K562 (cell line): Measurements from ENCODE around the gene DPF1. TPM values are rescaled to one million over a fixed set of nuclear protein-coding genes. Genes with fewer than 3 reads are reported as not detected.

Experiments used
- HDGF ChIP-seq: fragments of 450-650 bp; IDR thresholded peaks from 2 replicates; pipeline ENCODE4 v1.6.1; 2016
- NR2C2 ChIP-seq, 2 experiments: fragments of 200-800 bp in 1 of 2; sonication (Bioruptor generic) in 1 of 2; sonication (generic) in 1 of 2; formaldehyde crosslinking in 1 of 2; IDR thresholded peaks; 2 replicates each; pipeline versions ENCODE4 v1.6.1 to v1.8.0; 2016 to 2022; ENCODE audit warnings: mild to moderate bottlenecking in 1 of 2, missing compliant biosample characterization in 1 of 2, missing genetic modification characterization in 1 of 2, missing genetic modification reagents in 1 of 2
- POLR2G ChIP-seq: fragments of 200-400 bp; formaldehyde crosslinking; IDR thresholded peaks from 2 replicates; pipeline ENCODE4 v1.6.1; 2017; ENCODE audit warnings: low read depth, mild to moderate bottlenecking, antibody characterized with exemption, low read length, moderate library complexity
- SIX5 ChIP-seq, 2 experiments: IDR thresholded peaks; 2 replicates each; pipeline ENCODE4 v1.6.1; 2011; ENCODE audit warnings: low read length in 2 of 2, borderline replicate concordance in 1 of 2, low read depth in 1 of 2, mild to moderate bottlenecking in 1 of 2, moderate library complexity in 1 of 2; ENCODE audit not compliant: insufficient read depth in 1 of 2
- SMARCA4 ChIP-seq: fragments of 450-650 bp; IDR thresholded peaks from 2 replicates; pipeline ENCODE4 v1.6.1; 2016
- ZC3H8 ChIP-seq: fragments of 450-650 bp; IDR thresholded peaks from 2 replicates; pipeline ENCODE4 v1.6.1; 2017
- ZNF239 ChIP-seq: fragments of 250-450 bp; sonication (Bioruptor Pico); IDR thresholded peaks from 2 replicates; pipeline ENCODE4 v1.4.0; 2020; ENCODE audit warnings: mild to moderate bottlenecking
- ZNF316 ChIP-seq: fragments of 450-650 bp; IDR thresholded peaks from 2 replicates; pipeline ENCODE4 v1.6.1; 2016
- polyA plus RNA-seq, 8 experiments: library from polyadenylated mRNA; depleted of rRNA in 4 of 8; stranded (reverse) in 5 of 8; unstranded in 3 of 8; fragments of >200 nt; fragmentation: Nextera tagmentation in 2 of 8; fragmentation: Illumina TruSeq in 1 of 8; extraction: Ambion mirVana in 2 of 8; extraction: Trizol in 1 of 8; gene quantifications; 2 replicates each; pipeline versions ENCODE4 v1.2.1 to v1.2.3, GENCODE V29; 2011 to 2014; ENCODE audit warnings: inconsistent platforms in 1 of 8, missing spikeins in 1 of 8
- total RNA-seq, 7 experiments: library from RNA; depleted of rRNA in 6 of 7; stranded (reverse); fragments of >200 nt in 6 of 7; fragmentation: Illumina TruSeq in 2 of 7; extraction: Trizol in 2 of 7; gene quantifications; 2 replicates each; pipeline versions ENCODE4 v1.2.1 to v1.2.3, GENCODE V29; 2011 to 2021; ENCODE audit warnings: low replicate concordance in 1 of 7
- TF ChIP-seq, protein P1 (sequence below): fragments of 450-650 bp; IDR thresholded peaks from 2 replicates; pipeline ENCODE4 v1.7.1; 2018; ENCODE audit warnings: mild to moderate bottlenecking, low read depth; ENCODE audit not compliant: partially characterized antibody
- TF ChIP-seq, protein P2 (sequence below): fragments of 450-650 bp; IDR thresholded peaks from 2 replicates; pipeline ENCODE4 v1.6.1; 2016; ENCODE audit warnings: mild to moderate bottlenecking, moderate library complexity
- TF ChIP-seq, protein P3 (sequence below), 2 experiments: IDR thresholded peaks; 2 replicates each; pipeline ENCODE4 v1.6.1; 2012; ENCODE audit warnings: improper control_type of control experiment in 2 of 2, low read depth in 2 of 2, low read length in 2 of 2, borderline replicate concordance in 1 of 2

Gene DPF1
- total and polyA plus RNA-seq, 9 of the 15 experiments (the other 6 are each of a cell fraction or from before 2014, with no cell fraction given) = 0.10 to 5.7 (median 3.1) TPM

DNA sequence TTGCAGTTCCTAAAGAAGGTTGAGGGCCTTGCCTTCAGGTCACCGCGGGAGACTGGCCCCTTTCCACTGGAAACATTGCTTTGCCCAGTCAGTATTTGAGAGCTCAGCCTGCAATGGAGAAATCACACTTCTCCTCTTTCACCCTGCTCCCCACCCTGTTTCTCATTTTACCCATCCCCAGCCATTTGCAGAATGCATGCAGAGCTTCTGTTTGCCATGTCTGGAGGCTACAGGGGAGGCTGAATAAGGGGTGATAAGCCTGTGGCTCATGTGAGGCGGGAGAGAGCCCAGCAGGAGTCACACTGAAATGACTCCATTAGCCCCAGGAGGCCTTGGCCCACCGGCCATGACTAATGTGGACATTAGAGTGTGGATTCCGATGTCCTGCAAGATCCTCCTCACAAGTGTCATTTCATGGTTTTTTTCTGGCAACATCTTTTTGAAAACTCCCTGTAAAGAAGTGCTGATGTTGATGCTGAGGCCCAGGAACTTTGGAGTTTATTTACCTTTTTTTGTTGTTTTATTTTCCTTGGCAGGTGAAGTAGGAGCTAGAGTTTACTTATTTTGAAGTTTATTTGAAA is 46.7 kb upstream of the DPF1 start (continued):
- TF ChIP-seq ZNF239 (CRISPR knock-in tag) = no peak
- TF ChIP-seq HDGF = no peak
- no peak for TF ChIP-seq NR2C2 (CRISPR knock-in tag; IDR thresholded peaks at IDR 0.05)
- TF ChIP-seq NR2C2 (tag; IDR thresholded peaks at IDR 0.05) = no peak
- no peak for TF ChIP-seq POLR2G
- no peak for TF ChIP-seq ZC3H8
- TF ChIP-seq, protein P1, sequence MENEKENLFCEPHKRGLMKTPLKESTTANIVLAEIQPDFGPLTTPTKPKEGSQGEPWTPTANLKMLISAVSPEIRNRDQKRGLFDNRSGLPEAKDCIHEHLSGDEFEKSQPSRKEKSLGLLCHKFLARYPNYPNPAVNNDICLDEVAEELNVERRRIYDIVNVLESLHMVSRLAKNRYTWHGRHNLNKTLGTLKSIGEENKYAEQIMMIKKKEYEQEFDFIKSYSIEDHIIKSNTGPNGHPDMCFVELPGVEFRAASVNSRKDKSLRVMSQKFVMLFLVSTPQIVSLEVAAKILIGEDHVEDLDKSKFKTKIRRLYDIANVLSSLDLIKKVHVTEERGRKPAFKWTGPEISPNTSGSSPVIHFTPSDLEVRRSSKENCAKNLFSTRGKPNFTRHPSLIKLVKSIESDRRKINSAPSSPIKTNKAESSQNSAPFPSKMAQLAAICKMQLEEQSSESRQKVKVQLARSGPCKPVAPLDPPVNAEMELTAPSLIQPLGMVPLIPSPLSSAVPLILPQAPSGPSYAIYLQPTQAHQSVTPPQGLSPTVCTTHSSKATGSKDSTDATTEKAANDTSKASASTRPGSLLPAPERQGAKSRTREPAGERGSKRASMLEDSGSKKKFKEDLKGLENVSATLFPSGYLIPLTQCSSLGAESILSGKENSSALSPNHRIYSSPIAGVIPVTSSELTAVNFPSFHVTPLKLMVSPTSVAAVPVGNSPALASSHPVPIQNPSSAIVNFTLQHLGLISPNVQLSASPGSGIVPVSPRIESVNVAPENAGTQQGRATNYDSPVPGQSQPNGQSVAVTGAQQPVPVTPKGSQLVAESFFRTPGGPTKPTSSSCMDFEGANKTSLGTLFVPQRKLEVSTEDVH = no peak
- no peak for TF ChIP-seq ZNF316
- TF ChIP-seq SIX5 (IDR thresholded peaks at IDR 0.05; ENCODE audit: borderline replicate concordance in 1 of 2, insufficient read depth in 1 of 2, low read depth in 1 of 2, low read length in 2 of 2) = no peak
- TF ChIP-seq, protein P2, sequence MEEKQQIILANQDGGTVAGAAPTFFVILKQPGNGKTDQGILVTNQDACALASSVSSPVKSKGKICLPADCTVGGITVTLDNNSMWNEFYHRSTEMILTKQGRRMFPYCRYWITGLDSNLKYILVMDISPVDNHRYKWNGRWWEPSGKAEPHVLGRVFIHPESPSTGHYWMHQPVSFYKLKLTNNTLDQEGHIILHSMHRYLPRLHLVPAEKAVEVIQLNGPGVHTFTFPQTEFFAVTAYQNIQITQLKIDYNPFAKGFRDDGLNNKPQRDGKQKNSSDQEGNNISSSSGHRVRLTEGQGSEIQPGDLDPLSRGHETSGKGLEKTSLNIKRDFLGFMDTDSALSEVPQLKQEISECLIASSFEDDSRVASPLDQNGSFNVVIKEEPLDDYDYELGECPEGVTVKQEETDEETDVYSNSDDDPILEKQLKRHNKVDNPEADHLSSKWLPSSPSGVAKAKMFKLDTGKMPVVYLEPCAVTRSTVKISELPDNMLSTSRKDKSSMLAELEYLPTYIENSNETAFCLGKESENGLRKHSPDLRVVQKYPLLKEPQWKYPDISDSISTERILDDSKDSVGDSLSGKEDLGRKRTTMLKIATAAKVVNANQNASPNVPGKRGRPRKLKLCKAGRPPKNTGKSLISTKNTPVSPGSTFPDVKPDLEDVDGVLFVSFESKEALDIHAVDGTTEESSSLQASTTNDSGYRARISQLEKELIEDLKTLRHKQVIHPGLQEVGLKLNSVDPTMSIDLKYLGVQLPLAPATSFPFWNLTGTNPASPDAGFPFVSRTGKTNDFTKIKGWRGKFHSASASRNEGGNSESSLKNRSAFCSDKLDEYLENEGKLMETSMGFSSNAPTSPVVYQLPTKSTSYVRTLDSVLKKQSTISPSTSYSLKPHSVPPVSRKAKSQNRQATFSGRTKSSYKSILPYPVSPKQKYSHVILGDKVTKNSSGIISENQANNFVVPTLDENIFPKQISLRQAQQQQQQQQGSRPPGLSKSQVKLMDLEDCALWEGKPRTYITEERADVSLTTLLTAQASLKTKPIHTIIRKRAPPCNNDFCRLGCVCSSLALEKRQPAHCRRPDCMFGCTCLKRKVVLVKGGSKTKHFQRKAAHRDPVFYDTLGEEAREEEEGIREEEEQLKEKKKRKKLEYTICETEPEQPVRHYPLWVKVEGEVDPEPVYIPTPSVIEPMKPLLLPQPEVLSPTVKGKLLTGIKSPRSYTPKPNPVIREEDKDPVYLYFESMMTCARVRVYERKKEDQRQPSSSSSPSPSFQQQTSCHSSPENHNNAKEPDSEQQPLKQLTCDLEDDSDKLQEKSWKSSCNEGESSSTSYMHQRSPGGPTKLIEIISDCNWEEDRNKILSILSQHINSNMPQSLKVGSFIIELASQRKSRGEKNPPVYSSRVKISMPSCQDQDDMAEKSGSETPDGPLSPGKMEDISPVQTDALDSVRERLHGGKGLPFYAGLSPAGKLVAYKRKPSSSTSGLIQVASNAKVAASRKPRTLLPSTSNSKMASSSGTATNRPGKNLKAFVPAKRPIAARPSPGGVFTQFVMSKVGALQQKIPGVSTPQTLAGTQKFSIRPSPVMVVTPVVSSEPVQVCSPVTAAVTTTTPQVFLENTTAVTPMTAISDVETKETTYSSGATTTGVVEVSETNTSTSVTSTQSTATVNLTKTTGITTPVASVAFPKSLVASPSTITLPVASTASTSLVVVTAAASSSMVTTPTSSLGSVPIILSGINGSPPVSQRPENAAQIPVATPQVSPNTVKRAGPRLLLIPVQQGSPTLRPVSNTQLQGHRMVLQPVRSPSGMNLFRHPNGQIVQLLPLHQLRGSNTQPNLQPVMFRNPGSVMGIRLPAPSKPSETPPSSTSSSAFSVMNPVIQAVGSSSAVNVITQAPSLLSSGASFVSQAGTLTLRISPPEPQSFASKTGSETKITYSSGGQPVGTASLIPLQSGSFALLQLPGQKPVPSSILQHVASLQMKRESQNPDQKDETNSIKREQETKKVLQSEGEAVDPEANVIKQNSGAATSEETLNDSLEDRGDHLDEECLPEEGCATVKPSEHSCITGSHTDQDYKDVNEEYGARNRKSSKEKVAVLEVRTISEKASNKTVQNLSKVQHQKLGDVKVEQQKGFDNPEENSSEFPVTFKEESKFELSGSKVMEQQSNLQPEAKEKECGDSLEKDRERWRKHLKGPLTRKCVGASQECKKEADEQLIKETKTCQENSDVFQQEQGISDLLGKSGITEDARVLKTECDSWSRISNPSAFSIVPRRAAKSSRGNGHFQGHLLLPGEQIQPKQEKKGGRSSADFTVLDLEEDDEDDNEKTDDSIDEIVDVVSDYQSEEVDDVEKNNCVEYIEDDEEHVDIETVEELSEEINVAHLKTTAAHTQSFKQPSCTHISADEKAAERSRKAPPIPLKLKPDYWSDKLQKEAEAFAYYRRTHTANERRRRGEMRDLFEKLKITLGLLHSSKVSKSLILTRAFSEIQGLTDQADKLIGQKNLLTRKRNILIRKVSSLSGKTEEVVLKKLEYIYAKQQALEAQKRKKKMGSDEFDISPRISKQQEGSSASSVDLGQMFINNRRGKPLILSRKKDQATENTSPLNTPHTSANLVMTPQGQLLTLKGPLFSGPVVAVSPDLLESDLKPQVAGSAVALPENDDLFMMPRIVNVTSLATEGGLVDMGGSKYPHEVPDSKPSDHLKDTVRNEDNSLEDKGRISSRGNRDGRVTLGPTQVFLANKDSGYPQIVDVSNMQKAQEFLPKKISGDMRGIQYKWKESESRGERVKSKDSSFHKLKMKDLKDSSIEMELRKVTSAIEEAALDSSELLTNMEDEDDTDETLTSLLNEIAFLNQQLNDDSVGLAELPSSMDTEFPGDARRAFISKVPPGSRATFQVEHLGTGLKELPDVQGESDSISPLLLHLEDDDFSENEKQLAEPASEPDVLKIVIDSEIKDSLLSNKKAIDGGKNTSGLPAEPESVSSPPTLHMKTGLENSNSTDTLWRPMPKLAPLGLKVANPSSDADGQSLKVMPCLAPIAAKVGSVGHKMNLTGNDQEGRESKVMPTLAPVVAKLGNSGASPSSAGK = peak; percentile 55
- no peak; the same call in 1 of the 2 replicates for TF ChIP-seq SMARCA4
- TF ChIP-seq, protein P3, sequence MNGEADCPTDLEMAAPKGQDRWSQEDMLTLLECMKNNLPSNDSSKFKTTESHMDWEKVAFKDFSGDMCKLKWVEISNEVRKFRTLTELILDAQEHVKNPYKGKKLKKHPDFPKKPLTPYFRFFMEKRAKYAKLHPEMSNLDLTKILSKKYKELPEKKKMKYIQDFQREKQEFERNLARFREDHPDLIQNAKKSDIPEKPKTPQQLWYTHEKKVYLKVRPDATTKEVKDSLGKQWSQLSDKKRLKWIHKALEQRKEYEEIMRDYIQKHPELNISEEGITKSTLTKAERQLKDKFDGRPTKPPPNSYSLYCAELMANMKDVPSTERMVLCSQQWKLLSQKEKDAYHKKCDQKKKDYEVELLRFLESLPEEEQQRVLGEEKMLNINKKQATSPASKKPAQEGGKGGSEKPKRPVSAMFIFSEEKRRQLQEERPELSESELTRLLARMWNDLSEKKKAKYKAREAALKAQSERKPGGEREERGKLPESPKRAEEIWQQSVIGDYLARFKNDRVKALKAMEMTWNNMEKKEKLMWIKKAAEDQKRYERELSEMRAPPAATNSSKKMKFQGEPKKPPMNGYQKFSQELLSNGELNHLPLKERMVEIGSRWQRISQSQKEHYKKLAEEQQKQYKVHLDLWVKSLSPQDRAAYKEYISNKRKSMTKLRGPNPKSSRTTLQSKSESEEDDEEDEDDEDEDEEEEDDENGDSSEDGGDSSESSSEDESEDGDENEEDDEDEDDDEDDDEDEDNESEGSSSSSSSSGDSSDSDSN (IDR thresholded peaks at IDR 0.05; ENCODE audit: borderline replicate concordance in 1 of 2, low read depth in 2 of 2, low read length in 2 of 2) = no peak; a peak in 1 of 4 replicates
